Measurements from ENCODE around the gene GPR32. TPM values are rescaled to one million over a fixed set of nuclear protein-coding genes. Genes with fewer than 3 reads are reported as not detected.

Gene GPR32
- total RNA-seq, 1 donor from 2014 or later = not detected

DNA sequence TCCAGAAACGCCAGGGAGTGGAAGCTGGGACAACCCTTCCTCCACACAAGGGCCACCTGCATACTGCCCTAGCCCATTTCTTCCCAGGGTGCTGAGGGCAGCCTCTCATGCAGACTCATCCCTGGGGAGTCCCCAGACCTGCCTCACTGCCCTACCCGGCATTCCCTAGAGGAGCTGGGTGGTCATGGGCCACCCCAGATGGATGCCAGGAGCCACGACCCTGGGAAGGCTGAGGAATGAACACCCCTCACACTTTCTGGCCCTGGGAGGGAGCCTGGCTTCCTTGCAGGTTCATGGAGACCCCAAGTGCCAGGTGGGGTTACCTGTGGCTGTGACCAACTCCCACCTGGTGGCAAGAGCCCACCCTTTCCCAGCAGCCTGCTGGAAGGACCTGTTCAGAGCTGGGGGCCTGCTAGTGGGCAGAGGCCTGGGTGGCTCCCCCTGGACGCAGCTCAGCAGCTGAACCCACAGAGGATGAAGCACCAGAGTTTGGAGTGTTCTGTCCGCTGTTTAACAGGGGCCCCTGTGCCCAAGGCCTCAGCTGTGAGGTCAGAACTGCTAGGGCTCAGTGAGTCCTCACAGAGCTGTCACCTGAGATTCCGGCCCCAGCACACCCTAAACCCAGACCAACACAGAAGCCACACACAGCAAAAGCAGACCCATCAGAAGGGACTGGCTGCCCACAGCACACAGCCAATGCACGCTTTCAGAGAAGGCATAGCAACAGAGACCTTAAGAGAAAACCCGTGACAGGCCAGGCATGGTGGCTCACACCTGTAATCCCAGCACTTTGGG is 26.6 kb downstream of the GPR32 start:
- intact Hi-C loops (cut with DNase I) = no loop called here
- no peak for ATAC-seq
- Histone ChIP-seq H3K36me3 (peaks cover 31% of the 10 kb centered on the region), H3K9me3 (no peaks in the 10 kb centered on the region), H3K27ac (no peak overlapping the region), H3K4me1 (no peaks in the 10 kb centered on the region), H3K27me3 (no peaks in the 10 kb centered on the region), H3K4me3 (no peak overlapping the region)
- no peak for DNase-seq
- TF ChIP-seq, protein P1, sequence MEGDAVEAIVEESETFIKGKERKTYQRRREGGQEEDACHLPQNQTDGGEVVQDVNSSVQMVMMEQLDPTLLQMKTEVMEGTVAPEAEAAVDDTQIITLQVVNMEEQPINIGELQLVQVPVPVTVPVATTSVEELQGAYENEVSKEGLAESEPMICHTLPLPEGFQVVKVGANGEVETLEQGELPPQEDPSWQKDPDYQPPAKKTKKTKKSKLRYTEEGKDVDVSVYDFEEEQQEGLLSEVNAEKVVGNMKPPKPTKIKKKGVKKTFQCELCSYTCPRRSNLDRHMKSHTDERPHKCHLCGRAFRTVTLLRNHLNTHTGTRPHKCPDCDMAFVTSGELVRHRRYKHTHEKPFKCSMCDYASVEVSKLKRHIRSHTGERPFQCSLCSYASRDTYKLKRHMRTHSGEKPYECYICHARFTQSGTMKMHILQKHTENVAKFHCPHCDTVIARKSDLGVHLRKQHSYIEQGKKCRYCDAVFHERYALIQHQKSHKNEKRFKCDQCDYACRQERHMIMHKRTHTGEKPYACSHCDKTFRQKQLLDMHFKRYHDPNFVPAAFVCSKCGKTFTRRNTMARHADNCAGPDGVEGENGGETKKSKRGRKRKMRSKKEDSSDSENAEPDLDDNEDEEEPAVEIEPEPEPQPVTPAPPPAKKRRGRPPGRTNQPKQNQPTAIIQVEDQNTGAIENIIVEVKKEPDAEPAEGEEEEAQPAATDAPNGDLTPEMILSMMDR (IDR thresholded peaks at IDR 0.05) = no peak

DNA sequence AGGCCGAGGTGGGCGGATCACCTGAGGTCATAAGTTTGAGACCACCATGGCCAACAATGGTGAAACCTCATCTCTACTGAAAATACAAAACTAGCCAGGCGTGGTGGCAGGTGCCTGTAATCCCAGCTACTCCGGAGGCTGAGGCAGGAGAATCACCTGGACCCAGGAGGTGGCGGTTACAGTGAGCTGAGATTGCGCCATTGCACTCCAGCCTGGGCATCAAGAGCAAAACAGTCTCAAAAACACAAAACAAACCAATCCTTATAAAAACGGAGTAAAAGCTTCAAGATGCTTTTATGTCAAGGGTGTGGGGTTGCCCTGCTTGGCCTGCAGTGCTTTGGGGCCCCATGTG is 27.1 kb downstream of the GPR32 start:
- H3K9me3 ChIP-seq = no peaks in the 10 kb centered on the region
- TF ChIP-seq, protein P1 (IDR thresholded peaks at IDR 0.05) = no peak
- H3K4me3 ChIP-seq = no peak overlapping the region
- no peak overlapping the region for H3K27ac ChIP-seq
- no peaks in the 10 kb centered on the region for H3K4me1 ChIP-seq
- intact Hi-C loops (cut with DNase I) = no loop called here
- DNase-seq (no peak), ATAC-seq (no peak)
- no peaks in the 10 kb centered on the region for H3K27me3 ChIP-seq
- peaks cover 31% of the 10 kb centered on the region for H3K36me3 ChIP-seq

DNA sequence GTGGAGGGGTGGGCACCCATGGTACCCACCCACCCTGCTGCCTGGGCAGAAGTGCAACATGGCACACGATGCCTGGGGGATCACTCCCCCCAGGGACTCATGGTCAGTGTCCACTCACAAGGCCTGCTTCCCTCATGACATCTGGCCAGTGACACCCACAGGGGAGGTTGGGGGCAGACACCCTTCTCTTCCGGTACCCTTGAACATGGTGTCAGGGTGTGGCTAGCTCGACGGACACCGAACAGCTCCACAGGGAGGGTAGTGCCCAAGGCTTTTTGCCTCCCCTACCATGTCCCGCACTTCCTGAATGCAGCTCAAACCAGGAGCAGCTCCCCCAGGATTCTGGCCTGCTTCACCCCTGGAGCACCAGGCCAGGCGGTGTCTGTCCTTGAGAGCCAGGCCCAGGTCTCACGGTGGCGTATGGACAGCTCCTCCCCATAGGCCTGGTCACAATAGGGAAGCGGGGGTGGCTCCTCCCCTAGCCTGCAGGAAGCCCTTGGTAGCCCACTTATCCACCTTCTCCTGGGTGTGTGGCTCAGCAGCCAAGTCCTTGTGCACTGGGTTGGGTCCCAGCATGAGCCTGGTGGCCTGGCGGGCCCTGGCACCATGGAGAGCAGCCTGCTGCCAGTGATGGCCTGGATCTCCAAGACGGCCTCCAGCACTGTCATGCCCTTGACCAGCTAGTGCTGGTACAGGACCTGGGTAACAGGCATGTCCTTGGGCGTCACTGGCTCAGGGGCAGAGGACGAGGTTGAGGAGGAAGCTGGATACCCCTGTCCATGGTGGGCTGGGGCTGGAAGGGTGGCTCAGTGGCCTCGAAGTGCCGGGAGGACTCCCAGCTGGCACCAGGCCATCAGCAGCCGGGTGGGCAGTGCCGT is 27.8 kb downstream of the GPR32 start:
- Histone ChIP-seq H3K36me3 (peaks cover 31% of the 10 kb centered on the region), H3K9me3 (no peaks in the 10 kb centered on the region), H3K27me3 (no peaks in the 10 kb centered on the region), H3K4me3 (no peak overlapping the region), H3K4me1 (peaks cover 5% of the 10 kb centered on the region), H3K27ac (no peak overlapping the region)
- DNase-seq = no peak
- peak; percentile 3 for ATAC-seq
- TF ChIP-seq, protein P1 (IDR thresholded peaks at IDR 0.05) = no peak
- intact Hi-C loops (cut with DNase I) = no loop called here

DNA sequence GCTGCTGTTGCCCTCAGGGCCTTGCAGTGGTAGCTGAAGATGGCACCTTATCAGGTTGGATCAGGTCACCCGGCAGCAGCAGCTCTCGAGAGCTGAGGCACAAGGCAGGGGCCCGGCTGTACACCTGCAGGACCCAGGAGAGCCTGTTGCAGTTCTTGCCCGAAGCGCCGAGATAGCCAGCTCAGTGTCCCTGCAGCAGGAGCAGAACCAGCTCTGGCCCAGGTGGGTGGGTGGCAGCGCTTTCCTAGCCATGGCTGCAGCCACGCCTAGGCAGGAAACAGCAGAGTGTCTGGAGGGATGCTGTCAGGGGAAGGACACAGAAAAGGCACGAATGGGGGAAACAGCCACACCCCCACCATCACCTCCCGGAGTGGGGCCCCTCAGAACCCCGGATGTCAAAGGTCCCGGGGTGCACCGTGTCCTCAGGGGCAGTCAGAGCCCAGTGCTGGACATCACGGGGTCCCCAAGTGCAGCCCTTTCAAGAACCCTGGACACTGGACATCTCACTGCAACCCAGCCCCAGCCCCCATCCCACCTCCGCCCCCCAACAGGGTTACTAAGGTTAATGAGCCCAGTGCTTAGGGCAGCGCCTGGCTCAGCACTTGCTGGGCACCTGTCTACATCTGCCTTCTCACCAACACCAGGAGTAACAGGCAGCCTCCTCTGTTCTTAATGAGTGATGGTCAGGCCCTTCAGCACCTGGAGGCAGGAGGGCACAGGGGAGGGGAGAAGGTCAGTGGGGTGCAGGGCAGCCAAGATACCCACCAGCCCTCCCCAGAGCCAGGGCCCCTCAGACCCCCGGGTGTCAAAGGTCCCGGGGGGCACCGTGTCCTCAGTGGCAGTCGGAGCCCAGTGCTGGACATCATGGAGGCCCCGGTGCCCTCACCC is 28.6 kb downstream of the GPR32 start:
- Histone ChIP-seq H3K27ac (no peak overlapping the region), H3K4me1 (peaks cover 13% of the 10 kb centered on the region), H3K27me3 (no peaks in the 10 kb centered on the region), H3K9me3 (no peaks in the 10 kb centered on the region), H3K36me3 (peaks cover 31% of the 10 kb centered on the region), H3K4me3 (no peak overlapping the region)
- TF ChIP-seq, protein P1 (IDR thresholded peaks at IDR 0.05) = no peak
- DNase-seq (peak; percentile 57), ATAC-seq (no peak)
- intact Hi-C loops (cut with DNase I) = no loop called here

DNA sequence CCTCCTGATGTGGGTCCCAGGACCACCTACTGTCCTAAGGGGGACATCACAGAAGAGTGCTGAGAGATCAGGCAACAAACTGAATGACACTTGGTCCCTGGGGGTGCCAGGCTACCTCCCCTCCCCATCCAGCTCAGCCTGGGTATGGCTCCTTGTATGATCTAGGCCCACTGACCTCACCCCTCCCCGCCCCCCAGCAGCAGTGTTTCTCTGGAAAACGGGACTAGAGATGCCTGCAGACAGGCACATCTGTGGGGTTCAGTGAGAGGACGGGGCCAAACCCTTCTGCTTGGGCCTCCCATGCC is 29.2 kb downstream of the GPR32 start:
- TF ChIP-seq, protein P1 (IDR thresholded peaks at IDR 0.05) = no peak
- Histone ChIP-seq H3K27ac (no peak overlapping the region), H3K9me3 (no peaks in the 10 kb centered on the region), H3K4me3 (no peak overlapping the region), H3K36me3 (peaks cover 31% of the 10 kb centered on the region), H3K4me1 (peaks cover 13% of the 10 kb centered on the region), H3K27me3 (no peaks in the 10 kb centered on the region)
- DNase-seq (no peak), ATAC-seq (no peak)
- intact Hi-C loops (cut with DNase I) = no loop called here
